CMK (cell line): ENCODE measurements around the gene PTPN1.
"Not testable (repeated sequence)": the region's sequence is repeated elsewhere in the genome, so short reads cannot be mapped to it uniquely, and the experiment has no call there.

Source experiments
- DNase-seq: peaks from one replicate; pipeline ENCODE4 v3.0.0-alpha.2; 2010; ENCODE audit warnings: low read depth

The PTPN1 gene

GRCh38 chr20:50558483-50558925 lies 48.3 kb downstream of the PTPN1 start:
- no peak for DNase-seq

GRCh38 chr20:50559149-50559548 lies 49.0 kb downstream of the PTPN1 start:
- DNase-seq: no peak

GRCh38 chr20:50559856-50560638 lies 49.9 kb downstream of the PTPN1 start:
- DNase-seq: no peak

- DNase-seq: no peak
Observed at GRCh38 chr20:50560867-50561266, 50.7 kb downstream of the PTPN1 start.

- DNase-seq: no peak
Observed at GRCh38 chr20:50561379-50562078, 51.3 kb downstream of the PTPN1 start.

GRCh38 chr20:50562262-50562701 lies 52.1 kb downstream of the PTPN1 start:
- no peak for DNase-seq

GRCh38 chr20:50563133-50563944 lies 53.2 kb downstream of the PTPN1 start:
- no peak for DNase-seq

- DNase-seq: no peak
Observed at GRCh38 chr20:50565383-50565782, 55.2 kb downstream of the PTPN1 start.

- no peak for DNase-seq
Observed at GRCh38 chr20:50565871-50566270, 55.7 kb downstream of the PTPN1 start.

- DNase-seq: no peak
Observed at GRCh38 chr20:50567860-50568548, 57.8 kb downstream of the PTPN1 start.

- no peak for DNase-seq
Observed at GRCh38 chr20:50568549-50568942, 58.4 kb downstream of the PTPN1 start.

GRCh38 chr20:50569487-50569863 lies 59.3 kb downstream of the PTPN1 start:
- not testable (repeated sequence) for DNase-seq

GRCh38 chr20:50569864-50570836 lies 60.0 kb downstream of the PTPN1 start:
- no peak for DNase-seq

- no peak for DNase-seq
Observed at GRCh38 chr20:50571466-50571865, 61.3 kb downstream of the PTPN1 start.

- no peak for DNase-seq
Observed at GRCh38 chr20:50572938-50573777, 63.0 kb downstream of the PTPN1 start.

- DNase-seq: no peak
Observed at GRCh38 chr20:50574108-50574507, 63.9 kb downstream of the PTPN1 start.

GRCh38 chr20:50574586-50574985 lies 64.4 kb downstream of the PTPN1 start:
- DNase-seq: no peak

GRCh38 chr20:50575865-50576720 lies 65.9 kb downstream of the PTPN1 start:
- peak; percentile 38 for DNase-seq
